HG02642 (cell line): ENCODE data around the gene APBA2.

ENCODE experiments used
- ATAC-seq: cut with Tn5 transposase; IDR thresholded peaks from one replicate; pipeline ENCODE4 v1.9.1; 2021; ENCODE audit warnings: mild to moderate bottlenecking; ENCODE audit not compliant: unreplicated experiment, poor library complexity

APBA2 gene

DNA sequence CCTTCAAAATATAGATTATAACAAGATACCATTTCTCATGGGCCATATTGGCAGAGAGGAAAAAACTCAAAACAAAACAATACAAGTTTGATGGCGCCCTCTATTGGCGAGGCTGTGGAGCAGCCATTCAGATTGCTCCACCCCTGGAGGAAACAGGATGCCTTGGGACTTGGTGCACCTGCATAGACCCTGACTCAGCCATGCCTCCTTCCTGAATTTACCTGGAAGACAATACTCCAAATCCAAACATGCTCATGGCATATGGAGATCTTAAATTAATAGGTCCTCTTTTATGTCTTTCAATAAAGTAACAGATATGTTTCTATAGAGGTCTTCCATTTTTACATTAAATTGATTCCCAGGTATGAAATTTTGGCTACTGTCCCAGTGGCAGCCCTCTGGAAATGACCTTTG lies 90.0 kb downstream of the APBA2 start:
- no peak for ATAC-seq

DNA sequence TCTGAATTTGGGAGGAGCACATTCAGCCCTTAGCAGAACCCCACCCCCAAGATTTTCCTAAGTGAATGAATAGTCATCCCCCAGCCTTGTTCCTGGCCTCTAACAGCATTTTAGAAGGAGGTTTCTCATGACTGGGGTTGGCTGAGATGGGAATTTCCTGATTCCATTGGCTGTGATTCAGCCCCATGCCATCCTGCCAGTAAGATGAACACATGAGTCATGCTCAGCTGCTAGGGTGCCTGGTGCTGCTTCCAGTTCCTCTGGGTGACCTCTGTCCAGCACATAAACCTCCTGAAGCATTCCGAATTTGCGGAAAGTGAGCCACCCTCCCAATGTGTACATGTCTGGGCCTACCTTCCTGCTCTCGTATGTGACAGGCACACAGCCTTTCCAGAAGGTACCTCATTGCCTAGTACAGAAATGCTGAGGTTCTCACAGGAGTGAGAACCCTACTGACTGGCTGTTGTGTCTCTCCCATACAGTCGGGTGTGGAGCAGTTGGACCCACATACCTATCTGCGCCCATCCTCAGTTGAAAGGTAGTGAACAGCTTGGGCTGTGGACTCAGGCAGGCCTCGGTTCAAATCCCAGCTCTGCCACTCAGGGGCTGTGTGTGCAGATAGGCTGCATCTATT lies 91.7 kb downstream of the APBA2 start:
- no peak for ATAC-seq

DNA sequence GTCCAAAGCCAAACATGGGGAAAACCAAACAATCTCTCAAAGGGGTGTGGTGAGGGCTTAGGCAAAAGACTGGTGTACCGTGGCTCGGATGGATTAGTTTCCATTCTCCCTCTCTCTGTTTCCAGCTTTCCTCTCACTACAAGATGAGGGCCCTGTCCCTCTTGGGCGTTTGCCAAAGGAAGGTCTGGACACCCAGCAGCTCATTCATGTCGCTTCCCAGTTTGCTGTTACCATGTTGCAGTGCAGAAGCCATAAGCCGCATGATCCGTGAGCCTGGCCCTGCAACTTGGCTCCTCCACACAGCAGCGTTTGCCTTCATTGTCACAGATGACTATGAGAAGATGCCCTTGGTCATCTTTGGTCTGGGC lies 92.2 kb downstream of the APBA2 start:
- no peak for ATAC-seq

DNA sequence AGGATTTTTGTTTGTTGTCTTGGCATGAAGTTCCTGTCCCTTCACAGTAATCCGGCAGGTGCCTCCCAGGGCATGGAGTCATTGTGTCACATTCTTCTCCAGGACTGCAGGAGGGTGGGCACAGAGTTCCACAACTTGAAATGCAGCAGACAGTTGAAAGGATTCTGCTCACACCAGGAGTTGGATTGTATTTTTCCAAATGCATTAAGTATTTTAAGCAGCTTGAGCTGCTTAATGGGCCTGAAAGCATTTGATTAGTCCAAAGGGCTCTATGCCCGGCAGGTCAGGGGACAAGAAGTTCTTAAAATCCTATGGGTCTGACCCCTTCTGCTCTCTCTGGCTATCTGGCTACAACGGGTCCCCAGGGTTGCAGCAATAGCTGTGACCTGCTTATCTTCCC lies 92.9 kb downstream of the APBA2 start:
- ATAC-seq, result no peak

DNA sequence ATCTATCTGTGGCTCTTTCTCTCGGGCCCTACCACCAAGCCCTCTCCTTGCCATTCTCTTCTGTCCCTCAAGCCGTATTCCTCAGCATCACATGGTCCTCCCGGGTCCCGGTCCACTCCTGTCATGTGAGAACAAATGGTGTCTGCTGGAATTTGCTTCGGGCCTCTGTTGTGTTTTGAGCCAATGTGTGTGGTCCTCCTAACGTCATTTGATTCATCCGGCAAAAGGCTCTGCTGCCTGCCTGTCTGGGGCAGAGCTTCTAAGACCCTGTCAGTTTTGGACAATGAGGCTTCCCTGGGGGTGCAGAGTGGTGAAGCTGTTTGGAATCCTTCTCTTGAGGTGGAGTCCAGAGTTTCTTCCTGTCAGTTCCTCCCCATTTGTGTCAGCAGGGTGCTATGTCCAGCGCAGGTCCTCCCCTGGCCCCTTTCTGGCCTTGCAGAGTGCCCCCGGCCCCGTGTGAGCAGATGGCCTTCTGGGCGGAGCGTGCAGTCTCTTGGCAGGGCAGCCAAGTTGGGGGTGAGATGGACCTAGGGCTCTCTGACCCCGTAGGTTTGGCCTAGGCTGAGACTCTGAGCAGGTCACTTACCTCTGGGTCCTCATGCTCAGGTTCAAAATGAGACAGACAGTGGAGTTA lies 93.6 kb downstream of the APBA2 start:
- no peak for ATAC-seq

DNA sequence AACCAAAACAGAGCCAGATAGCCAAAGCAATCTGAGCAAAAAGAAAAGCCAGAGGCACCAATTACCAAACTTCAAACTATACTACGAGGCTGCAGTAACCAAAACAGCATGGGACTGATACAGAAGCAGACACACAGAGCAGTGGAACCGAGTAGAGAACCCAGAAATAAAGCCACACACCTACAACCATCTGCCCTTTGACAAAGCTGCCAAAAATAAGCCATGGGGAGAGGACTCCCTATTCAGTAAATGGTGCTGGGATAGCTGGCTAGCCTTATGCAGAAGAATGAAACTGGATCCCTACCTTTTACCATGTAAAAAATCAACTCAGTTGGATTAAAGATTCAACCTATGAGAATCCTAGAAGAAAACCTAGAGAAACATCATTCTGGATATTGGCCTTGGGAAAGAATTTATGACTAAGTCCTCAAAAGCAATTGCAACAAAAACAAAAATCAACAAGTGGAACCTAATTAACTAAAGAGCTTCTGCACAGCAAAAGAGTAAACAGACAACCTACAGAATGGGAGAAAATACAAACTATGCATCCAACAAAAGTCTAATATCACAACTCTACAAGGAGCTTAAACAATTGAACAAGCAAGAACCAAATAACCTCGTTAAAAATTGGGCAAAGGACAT lies 95.1 kb downstream of the APBA2 start:
- ATAC-seq, result no peak

DNA sequence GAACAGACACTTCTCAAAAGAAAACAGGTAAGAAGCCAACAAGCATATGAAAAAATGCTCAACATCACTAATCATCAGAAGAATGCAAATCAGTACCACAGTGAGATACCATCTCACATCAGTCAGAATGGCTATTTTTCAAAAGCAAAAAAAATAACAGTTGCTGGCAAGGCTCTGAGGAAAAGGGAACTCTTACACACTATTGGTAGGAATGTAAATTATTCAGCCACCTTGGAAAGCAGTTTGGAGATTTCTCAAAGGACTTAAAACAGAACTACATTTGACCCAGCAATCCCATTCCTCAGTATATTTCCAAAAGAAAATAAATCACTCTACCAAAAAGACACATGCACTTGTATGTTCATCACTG lies 95.6 kb downstream of the APBA2 start:
- ATAC-seq, result no peak

DNA sequence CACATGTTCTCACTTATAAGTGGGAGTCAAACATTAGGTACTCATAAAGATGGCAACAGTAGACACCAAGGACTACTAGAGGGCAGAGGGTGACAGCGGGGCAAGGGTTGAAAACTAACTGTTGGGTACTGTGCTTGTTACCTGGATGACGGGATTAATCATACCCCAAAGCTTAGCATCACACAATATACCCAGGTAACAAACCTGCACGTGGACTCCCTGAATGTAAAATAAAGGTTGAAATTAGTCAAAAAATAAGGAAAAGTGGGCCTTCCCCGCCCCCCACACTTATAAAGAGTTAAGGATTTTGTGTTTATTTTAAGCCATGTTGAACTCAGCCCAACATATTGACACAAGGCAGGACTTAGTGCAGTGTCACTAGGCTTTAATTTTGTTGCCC lies 96.1 kb downstream of the APBA2 start:
- no peak for ATAC-seq

DNA sequence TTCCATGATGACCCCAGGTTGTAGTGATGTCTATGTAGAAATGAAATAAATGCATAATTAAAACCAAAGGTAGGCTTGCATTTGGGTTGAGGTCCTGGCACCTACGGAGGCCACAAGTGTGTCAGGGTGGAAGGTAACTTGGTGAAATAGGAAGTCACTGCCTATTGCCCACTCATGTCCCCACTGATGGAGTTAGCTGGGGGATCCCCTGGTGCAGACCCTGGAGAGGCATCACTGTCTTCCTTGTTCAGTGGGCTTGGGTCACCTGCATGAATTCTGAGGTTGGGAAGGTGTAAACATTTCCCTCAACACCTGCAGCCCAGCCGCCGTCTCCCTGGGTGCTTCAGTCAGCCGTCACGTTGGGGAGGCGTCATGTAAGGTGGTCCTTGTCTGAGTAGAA lies 97.1 kb downstream of the APBA2 start:
- no peak for ATAC-seq

DNA sequence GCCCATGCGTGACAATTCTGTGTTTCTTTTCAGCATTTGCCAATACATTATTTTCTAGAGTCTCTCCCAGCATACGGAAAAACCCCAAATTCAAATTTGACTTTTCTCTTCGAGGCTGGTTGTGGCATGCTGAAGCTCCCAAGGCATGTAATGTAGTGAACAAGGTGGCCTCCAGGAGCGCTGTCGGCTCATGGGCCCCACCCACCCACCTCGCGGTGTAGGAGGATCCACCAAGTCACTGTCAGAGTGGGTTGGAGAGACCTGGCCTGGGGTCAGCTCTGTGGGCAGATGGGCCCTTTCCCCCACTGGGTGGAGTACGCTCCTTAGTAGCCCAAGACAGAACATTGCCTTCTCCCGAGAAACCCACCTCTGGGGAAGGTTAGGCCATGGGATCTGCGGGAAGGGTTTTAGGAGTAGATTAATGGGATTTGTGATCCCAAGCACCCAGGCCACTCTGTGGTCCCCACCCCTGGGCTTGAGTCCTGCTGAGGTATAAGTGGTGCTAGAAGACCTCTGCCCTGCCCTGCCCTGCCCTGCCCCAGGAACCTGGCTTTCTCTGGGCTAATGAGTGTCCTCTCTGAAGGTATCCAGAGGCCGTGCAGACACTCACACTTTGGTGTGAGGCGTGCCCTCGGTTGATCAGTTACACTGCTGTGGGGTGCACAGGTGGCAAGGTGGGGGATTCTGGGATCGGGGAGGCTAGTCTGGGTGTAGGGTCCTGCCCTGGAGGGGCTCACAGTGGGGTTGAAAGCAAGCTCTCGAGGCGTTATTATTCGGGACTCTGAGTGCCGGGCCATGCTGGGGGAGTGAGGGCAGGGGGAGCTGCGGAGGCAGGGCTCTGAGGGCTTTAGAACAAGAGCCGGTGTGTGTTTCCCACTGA lies 97.9 kb downstream of the APBA2 start:
- ATAC-seq, result no peak

DNA sequence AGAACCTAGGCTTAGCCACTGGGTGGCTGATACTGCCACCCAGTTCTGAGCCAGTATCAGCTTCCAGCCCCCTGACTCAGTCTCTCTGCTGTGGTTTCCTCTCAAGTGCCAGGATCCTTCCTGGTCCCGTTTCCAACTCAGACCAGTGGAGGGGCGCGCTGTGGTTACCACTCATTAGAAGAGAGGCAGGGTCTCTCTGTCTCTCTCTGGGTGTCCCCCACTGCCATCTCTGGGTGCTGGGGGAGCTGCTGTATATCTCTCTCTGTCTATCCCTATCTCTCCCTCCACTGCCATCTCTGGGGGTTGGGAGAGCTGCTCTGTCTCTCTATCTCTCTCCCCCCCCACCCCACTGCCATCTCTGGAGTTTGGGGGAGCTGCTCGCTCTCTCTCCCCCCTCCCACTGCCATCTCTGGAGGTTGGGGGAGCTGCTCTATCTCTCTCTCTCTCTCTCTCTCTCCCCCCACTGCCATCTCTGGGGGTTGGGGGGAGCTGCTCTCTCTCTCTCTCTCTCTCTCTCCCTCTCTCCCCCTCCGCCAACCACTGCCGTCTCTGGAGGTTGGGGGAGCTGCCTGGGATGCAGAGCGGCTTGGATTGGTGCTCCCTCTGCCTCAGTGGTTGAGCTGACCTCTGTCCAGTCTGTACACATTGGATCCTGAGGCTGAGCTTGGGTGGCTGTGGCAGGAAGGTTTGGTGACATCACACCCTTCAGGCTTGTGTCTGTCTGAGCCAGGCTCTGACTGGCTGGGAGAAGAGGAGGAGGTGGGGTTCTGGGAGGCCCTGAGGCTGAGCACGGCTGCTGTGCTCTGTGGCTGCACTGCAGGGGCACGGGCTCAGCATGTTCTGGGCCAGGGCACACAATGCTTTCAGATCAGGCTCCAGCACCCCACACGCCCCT lies 98.9 kb downstream of the APBA2 start:
- ATAC-seq, result no peak

DNA sequence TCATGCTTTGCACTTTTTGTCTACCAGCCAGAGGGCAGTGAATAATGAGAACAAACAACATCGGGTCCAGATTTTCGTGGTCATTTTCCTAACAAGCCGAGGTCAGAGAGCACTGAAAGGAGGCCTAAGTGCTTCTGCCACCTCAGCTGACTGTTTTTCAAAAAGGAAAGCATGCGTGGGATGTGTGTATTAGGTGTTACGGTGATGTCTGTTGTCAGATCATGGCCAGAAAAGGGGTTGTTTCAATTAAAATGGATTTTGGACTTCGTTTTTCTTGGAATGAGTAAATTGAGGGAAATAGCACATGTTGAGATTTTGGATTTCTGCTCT lies 99.5 kb downstream of the APBA2 start:
- ATAC-seq, result no peak

DNA sequence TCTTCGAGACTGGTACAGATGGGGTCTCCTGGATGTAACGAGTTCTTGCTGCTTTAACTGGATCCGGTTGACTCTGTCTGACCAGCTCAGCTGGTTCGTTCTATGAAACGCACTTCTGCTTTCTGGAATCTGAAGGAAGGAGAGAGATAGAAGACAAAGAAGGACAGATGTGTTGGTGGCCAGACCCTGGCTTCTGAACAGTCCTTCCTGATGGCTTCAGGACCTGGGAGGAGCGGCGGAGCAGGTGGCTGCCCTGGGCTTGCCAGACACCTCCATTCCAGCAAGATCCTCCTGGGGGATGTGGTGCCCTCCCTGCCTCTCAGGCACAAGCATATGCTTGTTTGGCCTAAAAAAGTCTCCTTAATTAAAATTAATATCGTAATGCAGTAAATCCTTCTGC lies 99.9 kb downstream of the APBA2 start:
- no peak for ATAC-seq

DNA sequence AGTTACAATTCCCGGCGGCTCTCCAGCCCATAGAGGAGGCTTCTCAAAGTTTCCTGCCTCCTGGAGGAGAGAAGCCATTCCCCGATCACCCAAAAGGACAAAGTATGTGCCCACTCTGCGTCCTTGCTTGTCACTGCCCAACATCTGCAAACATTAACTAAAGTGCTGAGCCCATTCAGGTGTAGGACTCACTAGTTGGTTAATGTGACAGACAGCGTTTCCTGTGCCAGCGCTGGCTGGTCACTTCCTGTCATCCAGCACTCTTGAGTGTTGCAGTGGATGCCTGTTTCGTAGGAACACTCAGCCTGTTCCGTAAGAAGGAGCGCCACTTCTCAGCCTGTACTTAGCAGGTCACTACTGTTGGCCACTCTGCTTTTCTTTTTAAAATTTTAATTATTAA lies 100.3 kb downstream of the APBA2 start:
- ATAC-seq, result no peak

DNA sequence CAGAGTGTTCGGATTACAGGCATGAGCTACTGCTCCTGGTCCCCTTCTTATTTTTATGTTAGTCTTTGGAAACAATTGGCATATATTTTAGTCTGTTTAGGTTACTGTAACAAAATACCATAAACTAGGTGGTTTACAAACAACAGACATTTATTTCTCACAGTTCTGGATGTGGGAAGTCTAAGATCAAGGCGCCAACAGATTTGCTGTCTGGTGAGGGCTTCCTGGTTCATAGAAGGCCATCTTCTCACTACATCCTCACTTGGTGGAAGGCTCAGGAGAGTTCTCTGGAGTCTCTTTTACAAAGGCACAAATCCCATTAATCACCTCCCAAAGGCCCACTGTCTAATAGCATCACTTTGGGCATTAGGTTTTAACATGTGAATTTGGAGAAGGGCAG lies 101.0 kb downstream of the APBA2 start:
- ATAC-seq, result no peak

DNA sequence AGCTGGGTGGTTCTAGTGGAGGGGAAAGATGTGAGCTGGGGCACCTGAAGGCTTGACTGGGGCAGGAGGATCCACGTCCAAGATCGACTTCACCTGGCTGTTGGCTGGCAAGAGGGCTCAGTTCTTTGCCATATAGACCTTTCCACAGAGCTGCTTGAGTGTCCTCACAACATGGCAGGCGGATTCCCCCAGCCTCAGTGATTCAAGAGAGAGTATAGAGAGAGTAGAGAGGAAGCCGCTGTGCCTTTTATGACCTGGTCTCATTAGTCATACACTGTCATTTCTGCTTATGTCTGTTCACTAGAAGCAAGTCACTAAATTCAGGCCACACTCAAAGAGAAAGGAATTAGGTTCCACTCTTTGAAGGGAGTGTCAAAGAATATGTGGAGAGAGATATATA lies 101.6 kb downstream of the APBA2 start:
- no peak for ATAC-seq

DNA sequence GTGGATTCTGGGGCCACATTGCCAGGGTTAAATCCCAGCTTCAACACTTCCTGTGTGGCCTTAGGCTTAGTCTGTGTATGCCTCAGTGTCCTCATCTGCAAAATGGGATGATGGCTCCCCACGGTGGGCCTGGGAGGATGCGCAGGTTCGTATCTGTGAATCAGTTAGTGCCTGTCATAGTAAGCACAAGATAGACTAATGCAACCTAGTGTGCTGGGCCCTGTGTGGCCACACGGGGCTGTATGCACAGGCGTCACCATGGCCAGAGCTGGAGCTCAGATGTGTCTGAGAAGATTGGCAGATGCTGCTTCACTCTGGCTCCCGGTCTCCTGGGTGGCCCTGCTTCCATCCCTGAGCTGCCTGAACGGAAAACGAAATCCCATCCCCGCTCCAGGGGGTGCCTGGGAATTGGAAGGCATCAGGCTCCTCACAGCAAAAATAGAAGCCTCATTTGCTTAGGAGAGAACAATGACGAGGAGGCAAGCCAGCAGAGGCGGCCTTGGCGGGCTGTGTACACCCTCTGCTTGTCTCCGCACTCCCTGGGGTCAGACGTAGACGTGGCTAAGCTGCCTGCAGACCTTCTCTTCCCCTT lies 103.6 kb downstream of the APBA2 start:
- ATAC-seq, result no peak

DNA sequence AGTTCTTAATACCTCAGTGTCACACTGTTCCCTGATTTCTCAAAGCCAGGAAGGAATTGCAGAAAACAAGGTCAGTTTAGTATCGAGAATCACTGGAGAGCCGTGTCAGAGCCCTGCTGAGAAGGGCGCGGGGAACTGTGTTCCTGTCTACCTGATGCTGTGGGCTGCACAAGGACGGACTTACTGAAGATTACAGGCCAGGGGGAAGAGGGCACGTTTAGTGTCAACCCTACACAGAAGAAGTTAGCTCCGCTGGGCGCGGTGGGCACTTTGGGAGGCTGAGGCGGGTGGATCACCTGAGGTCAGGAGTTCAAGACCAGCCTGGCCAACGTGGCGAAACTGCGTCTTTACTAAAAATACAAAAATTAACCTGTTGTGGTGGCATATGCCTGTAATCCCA lies 104.1 kb downstream of the APBA2 start:
- no peak for ATAC-seq

DNA sequence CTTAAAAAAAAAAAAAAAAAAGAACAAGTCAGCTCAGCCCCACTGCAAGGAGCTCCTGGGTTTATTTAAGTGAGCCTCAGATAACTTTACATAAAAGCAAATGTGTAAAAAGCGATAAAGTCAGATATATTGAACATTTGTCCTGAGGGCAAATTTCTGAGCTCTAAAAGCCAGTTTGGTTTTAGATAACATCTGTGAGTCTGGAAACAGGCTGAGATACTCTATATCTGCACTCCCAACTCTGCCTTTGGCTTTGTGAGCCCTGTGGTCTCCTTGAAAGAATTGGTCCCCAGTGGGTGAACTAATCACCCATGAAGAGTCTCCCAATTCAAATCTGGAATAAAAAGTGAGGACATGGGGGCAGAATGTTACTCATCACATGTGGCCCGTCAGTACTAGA lies 104.6 kb downstream of the APBA2 start:
- no peak for ATAC-seq
